HG03469 (cell line): ENCODE results near the gene USP32.

Experiments used
- ATAC-seq: cut with Tn5 transposase; IDR thresholded peaks from one replicate; pipeline ENCODE4 v1.9.1; 2021; ENCODE audit warnings: mild to moderate bottlenecking, moderate library complexity, moderate number of reproducible peaks; ENCODE audit not compliant: unreplicated experiment

USP32 gene

GRCh38 chr17:60304502-60304901, 87.4 kb downstream of the USP32 start:
- ATAC-seq, result no peak

GRCh38 chr17:60303406-60304099, 88.4 kb downstream of the USP32 start:
- no peak for ATAC-seq

GRCh38 chr17:60301649-60302048, 90.3 kb downstream of the USP32 start:
- ATAC-seq, result no peak

GRCh38 chr17:60300949-60301348, 91.0 kb downstream of the USP32 start:
- ATAC-seq, result no peak

- no peak for ATAC-seq
Observed at GRCh38 chr17:60300011-60300410, 91.9 kb downstream of the USP32 start.

GRCh38 chr17:60297760-60298401, 94.1 kb downstream of the USP32 start:
- ATAC-seq, result no peak

- ATAC-seq, result no peak
Observed at GRCh38 chr17:60296177-60296576, 95.8 kb downstream of the USP32 start.

- no peak for ATAC-seq
Observed at GRCh38 chr17:60293580-60294335, 98.2 kb downstream of the USP32 start.

- ATAC-seq, result no peak
Observed at GRCh38 chr17:60292697-60293096, 99.2 kb downstream of the USP32 start.

- ATAC-seq, result no peak
Observed at GRCh38 chr17:60284709-60285108, 107.2 kb downstream of the USP32 start.

GRCh38 chr17:60283816-60284215, 108.1 kb downstream of the USP32 start:
- ATAC-seq, result no peak

GRCh38 chr17:60280673-60281072, 111.3 kb downstream of the USP32 start:
- ATAC-seq, result no peak

- ATAC-seq, result no peak
Observed at GRCh38 chr17:60278237-60278636, 113.7 kb downstream of the USP32 start.

GRCh38 chr17:60277258-60277657, 114.7 kb downstream of the USP32 start:
- ATAC-seq, result no peak

- ATAC-seq, result no peak
Observed at GRCh38 chr17:60269417-60269816, 122.5 kb downstream of the USP32 start.

- ATAC-seq, result no peak
Observed at GRCh38 chr17:60260540-60260939, 131.4 kb downstream of the USP32 start.

- ATAC-seq, result no peak
Observed at GRCh38 chr17:60258313-60258712, 133.6 kb downstream of the USP32 start.

GRCh38 chr17:60256174-60256573, 135.8 kb downstream of the USP32 start:
- ATAC-seq, result no peak

GRCh38 chr17:60253048-60253447, 138.9 kb downstream of the USP32 start:
- ATAC-seq, result no peak

GRCh38 chr17:60252459-60252858, 139.5 kb downstream of the USP32 start:
- no peak for ATAC-seq

- ATAC-seq, result no peak
Observed at GRCh38 chr17:60249290-60249826, 142.6 kb downstream of the USP32 start.
